Uterus (tissue), 2 donors: ENCODE data around the gene SLC9A5.

Experiments used
- POLR2A ChIP-seq, 2 donors: fragments of 450-650 bp; IDR thresholded peaks; one replicate each; pipeline ENCODE4 v1.6.1; 2016; ENCODE audit warnings: antibody characterized with exemption in 2 of 2, mild to moderate bottlenecking in 1 of 2, moderate library complexity in 1 of 2
- TF ChIP-seq, protein P1 (sequence below), 4 experiments: fragments of 200-600 bp in 2 of 4; fragments of 450-650 bp in 2 of 4; sonication (generic) in 2 of 4; IDR thresholded peaks; one replicate each; pipeline ENCODE4 v1.5.1; 2016 to 2019; ENCODE audit warnings: antibody characterized with exemption in 4 of 4, mild to moderate bottlenecking in 2 of 4, moderate library complexity in 1 of 4

DNA sequence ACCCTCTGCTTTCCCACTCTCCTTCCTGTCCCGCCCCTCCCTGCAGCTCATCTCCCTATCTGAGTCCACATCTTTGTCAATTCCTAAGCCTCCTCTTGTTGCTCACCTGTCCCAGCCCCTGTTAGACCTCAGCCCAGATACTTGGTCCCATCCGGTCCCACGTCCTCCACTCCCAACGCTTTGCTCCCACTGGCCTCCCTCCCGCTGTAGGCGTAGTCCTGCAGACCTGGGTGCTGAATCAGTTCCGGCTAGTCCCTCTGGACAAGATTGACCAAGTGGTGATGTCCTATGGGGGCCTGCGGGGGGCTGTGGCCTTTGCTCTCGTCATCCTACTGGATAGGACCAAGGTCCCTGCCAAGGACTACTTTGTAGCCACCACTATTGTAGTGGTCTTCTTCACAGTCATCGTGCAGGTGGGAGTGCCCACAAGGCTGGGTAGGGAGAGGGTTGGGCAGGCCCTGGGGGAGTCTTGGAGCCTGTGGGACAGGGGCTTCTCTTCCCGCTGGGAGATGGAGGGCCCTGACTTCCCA lies 8.0 kb downstream of the SLC9A5 start:
- TF ChIP-seq, protein P1, sequence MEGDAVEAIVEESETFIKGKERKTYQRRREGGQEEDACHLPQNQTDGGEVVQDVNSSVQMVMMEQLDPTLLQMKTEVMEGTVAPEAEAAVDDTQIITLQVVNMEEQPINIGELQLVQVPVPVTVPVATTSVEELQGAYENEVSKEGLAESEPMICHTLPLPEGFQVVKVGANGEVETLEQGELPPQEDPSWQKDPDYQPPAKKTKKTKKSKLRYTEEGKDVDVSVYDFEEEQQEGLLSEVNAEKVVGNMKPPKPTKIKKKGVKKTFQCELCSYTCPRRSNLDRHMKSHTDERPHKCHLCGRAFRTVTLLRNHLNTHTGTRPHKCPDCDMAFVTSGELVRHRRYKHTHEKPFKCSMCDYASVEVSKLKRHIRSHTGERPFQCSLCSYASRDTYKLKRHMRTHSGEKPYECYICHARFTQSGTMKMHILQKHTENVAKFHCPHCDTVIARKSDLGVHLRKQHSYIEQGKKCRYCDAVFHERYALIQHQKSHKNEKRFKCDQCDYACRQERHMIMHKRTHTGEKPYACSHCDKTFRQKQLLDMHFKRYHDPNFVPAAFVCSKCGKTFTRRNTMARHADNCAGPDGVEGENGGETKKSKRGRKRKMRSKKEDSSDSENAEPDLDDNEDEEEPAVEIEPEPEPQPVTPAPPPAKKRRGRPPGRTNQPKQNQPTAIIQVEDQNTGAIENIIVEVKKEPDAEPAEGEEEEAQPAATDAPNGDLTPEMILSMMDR (IDR thresholded peaks at IDR 0.05) = no peak
- no peak for TF ChIP-seq POLR2A (IDR thresholded peaks at IDR 0.05)
